Measurements from ENCODE around the gene MYH10. TPM values are rescaled to one million over a fixed set of nuclear protein-coding genes. Genes with fewer than 3 reads are reported as not detected.
A peak's percentile ranks its signal among the peaks of the same experiment; 100 is the strongest.
"Not testable (repeated sequence)": the region's sequence is repeated elsewhere in the genome, so short reads cannot be mapped to it uniquely, and the experiment has no call there.

Gene MYH10
- total RNA-seq, 2 experiments from 2014 or later: 7.7 to 8.1 TPM

DNA sequence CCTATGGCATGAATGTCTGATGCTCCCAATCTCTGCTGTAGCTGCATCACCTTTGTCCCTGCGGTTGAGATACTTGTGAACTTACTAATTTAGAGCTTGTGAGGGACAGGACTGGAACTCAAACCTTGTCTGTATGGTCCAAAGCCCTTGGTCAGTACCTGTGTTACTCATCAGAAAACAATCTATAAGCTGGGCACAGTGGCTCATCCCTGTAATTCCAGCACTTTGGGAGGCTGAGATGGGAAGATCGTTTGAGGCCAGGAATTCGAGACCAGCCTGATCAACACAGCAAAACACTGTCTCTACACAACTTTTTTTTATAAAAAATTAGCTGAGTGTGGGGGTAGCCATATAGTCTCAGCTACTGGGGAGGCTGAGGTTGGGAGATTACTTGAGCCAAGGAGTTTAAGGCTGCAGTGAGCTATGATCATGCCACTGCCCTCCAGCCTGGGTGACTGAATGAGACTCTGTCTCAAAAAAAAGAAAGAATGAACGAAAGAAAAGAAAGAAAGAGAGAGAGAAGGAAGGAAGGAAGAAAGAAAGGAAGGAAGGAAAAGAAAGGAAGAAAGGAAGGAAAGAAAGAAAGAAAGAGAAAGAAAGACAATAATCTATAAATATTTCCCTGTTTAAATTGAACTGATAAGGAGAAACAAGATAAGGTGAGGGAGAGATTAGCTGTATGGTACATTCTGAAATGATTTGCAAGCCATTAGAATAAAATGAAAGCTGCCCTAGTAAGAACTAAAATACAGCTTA lies 31.7 kb upstream of the MYH10 start:
- POLR2A ChIA-PET: interaction anchor here (0.6 kb wide), 1 partner anchor 148 kb away, joined by 5 read pairs; no protein-coding TSS in a partner anchor
- H3K4me3 Mint-ChIP-seq: no peak overlapping the region
- DNase-seq (no peak), ATAC-seq (no peak)
- H3K9me3 Mint-ChIP-seq (ENCODE audit: insufficient read depth): peaks cover 4% of the 10 kb centered on the region
- CTCF ChIA-PET: no interaction called here
- peaks cover 7% of the 10 kb centered on the region for H3K4me1 Mint-ChIP-seq (ENCODE audit: low read depth)
- H3K27me3 Mint-ChIP-seq (ENCODE audit: low read depth): peaks cover 5% of the 10 kb centered on the region
- H3K36me3 Mint-ChIP-seq (ENCODE audit: low read depth): no peaks in the 10 kb centered on the region
- no peak overlapping the region for H3K27ac Mint-ChIP-seq

DNA sequence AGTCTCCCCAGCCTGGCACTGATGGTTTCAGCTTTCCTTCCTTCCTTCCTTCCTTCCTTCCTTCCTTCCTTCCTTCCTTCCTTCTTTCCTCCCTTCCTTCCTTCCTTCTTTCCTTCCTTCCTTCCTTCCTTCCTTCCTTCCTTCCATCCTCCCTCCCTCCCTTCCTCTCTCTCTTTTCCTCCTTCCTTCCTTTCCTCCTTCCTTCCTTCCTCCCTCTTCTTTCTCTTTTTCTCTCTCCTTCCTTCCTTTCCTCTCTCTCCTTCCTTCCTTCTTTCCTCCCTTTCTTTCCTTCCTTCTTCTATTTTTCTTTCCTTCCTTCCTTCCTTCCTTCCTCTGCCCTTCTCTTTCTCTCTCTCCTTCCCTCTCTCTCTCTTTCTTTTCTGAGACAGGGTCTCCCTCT lies 30.2 kb upstream of the MYH10 start:
- H3K9me3 Mint-ChIP-seq (ENCODE audit: insufficient read depth); POLR2A ChIA-PET; H3K36me3 Mint-ChIP-seq (ENCODE audit: low read depth); CTCF ChIA-PET; H3K27me3 Mint-ChIP-seq (ENCODE audit: low read depth); ATAC-seq; DNase-seq; H3K4me3 Mint-ChIP-seq; H3K4me1 Mint-ChIP-seq (ENCODE audit: low read depth): not testable (repeated sequence)
- peak overlapping the region; percentile 26 for H3K27ac Mint-ChIP-seq

DNA sequence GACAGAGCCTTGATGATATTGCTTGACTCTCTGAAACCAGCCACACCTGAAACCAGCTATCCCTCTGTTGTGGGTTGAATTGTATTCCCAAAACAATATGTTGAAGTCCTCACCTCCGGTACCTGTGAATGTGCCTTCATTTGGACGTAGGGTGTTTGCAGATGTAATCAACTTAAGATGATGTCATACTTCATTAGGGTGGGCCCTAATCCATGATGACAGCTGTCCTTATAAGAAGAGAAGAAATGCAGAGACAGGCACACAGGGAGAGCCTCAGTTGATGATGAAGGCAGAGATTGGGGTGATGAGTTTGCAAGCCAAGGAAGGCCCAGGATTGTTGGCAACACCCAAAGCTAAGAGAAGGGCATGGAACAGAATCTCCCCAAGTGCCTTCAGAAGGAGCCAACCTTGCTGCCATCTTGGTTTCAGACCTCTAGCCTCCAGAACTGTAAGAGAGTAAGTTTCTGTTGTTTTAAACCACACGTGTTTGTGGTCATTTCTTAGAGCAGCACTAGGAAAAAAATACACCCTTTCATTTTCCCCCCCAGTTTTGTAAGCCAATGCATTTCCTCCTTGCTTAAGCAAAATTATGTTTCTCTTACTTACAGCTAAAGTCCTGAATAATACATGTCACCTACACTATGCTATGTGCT lies 29.4 kb upstream of the MYH10 start:
- Mint-ChIP-seq H3K9me3 (ENCODE audit: insufficient read depth) (peaks cover 5% of the 10 kb centered on the region), H3K36me3 (ENCODE audit: low read depth) (no peaks in the 10 kb centered on the region), H3K27ac (no peak overlapping the region), H3K4me1 (ENCODE audit: low read depth) (peaks cover 7% of the 10 kb centered on the region), H3K27me3 (ENCODE audit: low read depth) (peaks cover 5% of the 10 kb centered on the region), H3K4me3 (no peak overlapping the region)
- ATAC-seq (no peak), DNase-seq (no peak)
- ChIA-PET CTCF (interaction anchor here (1.1 kb wide), 1 partner anchor 250 kb away, joined by 3 read pairs; no protein-coding TSS in a partner anchor), POLR2A (no interaction called here)

DNA sequence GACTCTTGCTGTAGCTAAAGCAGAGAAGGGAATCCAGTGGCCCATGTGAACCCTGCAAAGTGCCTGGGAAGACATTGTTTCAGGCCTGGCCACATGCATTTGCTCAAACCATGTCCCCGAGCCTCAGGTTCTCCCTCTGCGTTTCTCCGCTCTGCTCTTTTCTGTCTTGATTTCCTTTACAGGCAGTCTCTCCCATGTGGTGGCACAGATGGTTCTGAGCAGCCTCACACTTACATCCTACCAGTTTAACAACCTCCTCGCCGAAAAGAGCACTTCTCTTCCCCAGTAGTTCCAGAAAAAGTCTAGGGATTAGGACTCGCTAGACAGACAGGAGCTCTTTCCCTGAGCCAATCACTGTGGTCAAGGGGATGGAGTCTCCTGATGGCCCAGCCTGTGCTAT lies 28.3 kb upstream of the MYH10 start:
- ChIA-PET POLR2A (no interaction called here), CTCF (no interaction called here)
- H3K4me1 Mint-ChIP-seq (ENCODE audit: low read depth): peaks cover 7% of the 10 kb centered on the region
- no peaks in the 10 kb centered on the region for H3K36me3 Mint-ChIP-seq (ENCODE audit: low read depth)
- peaks cover 3% of the 10 kb centered on the region for H3K27me3 Mint-ChIP-seq (ENCODE audit: low read depth)
- no peak overlapping the region for H3K27ac Mint-ChIP-seq
- DNase-seq: no peak
- peaks cover 5% of the 10 kb centered on the region for H3K9me3 Mint-ChIP-seq (ENCODE audit: insufficient read depth)
- no peak overlapping the region for H3K4me3 Mint-ChIP-seq
- no peak for ATAC-seq

DNA sequence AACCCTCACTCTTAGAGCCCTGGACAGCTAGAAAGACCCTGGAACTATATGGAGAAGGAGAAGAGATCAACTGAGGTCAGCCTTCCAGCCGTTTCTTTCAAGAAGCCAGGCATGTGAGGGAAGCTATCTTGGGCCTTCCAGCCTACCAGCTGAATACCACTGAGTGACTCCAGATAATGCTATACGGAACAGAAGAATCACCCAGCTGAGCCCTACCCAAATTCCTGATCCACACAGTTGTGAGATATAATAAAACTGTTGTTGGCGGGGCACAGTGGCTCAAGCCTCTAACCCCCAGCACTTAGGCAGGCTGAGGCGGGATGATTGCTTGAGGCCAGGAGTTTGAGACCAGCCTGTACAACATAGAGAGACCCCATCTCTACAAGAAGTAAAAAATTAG lies 26.2 kb upstream of the MYH10 start:
- POLR2A ChIA-PET: no interaction called here
- CTCF ChIA-PET: no interaction called here
- Mint-ChIP-seq H3K9me3 (ENCODE audit: insufficient read depth) (peaks cover 5% of the 10 kb centered on the region), H3K27me3 (ENCODE audit: low read depth) (peaks cover 4% of the 10 kb centered on the region), H3K36me3 (ENCODE audit: low read depth) (no peaks in the 10 kb centered on the region), H3K27ac (no peak overlapping the region), H3K4me3 (no peak overlapping the region), H3K4me1 (ENCODE audit: low read depth) (peaks cover 7% of the 10 kb centered on the region)
- no peak for DNase-seq
- ATAC-seq: no peak

DNA sequence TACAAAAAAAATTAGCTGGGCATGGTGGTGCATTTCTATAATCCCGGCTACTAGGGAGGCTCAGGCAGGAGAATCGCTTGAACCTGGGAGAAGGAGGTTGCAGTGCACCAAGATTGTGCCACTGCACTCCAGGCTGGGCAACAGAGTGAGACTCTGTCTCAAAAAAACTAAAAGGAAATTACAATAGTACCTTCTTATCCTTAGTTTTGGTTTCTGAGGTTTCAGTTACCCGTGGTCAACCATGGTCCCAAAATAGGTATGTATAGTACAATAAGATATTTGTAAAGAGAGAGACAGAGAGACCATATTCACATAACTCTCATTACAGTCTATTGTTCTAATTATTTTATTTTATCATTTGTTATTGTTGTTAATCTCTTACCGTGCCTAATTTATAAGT lies 24.3 kb upstream of the MYH10 start:
- ChIA-PET CTCF (no interaction called here), POLR2A (no interaction called here)
- Mint-ChIP-seq H3K4me3 (no peak overlapping the region), H3K27me3 (ENCODE audit: low read depth) (peaks cover 9% of the 10 kb centered on the region), H3K4me1 (ENCODE audit: low read depth) (peaks cover under 1% of the 10 kb centered on the region), H3K9me3 (ENCODE audit: insufficient read depth) (peaks cover 5% of the 10 kb centered on the region), H3K36me3 (ENCODE audit: low read depth) (no peaks in the 10 kb centered on the region), H3K27ac (no peak overlapping the region)
- ATAC-seq: no peak
- no peak for DNase-seq

DNA sequence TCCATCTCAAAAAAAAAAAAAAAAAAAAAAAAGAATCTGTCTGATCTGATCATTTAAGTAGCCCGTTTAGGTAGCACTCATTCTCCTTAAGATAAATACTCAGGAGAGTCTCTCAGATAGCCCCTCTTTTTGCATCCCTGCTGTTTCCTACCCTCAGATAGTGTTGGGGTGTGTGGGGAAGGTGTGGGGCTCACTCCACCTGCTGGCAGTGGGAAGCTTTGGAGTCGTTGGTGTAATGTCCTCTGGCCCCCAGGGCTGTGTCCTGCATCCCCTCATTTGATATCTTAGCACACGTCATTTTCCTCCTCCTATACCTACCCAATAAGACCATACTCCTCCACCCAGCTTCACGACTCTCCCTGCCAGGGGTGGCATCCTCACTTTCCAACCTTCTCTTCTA lies 20.5 kb upstream of the MYH10 start:
- peaks cover 9% of the 10 kb centered on the region for H3K27me3 Mint-ChIP-seq (ENCODE audit: low read depth)
- H3K4me1 Mint-ChIP-seq (ENCODE audit: low read depth): no peaks in the 10 kb centered on the region
- no peak for ATAC-seq
- no peaks in the 10 kb centered on the region for H3K9me3 Mint-ChIP-seq (ENCODE audit: insufficient read depth)
- ChIA-PET CTCF (interaction anchor here (1.3 kb wide), 1 partner anchor 106 kb away, joined by 4 read pairs; no protein-coding TSS in a partner anchor), POLR2A (no interaction called here)
- H3K36me3 Mint-ChIP-seq (ENCODE audit: low read depth): no peaks in the 10 kb centered on the region
- no peak overlapping the region for H3K27ac Mint-ChIP-seq
- no peak overlapping the region for H3K4me3 Mint-ChIP-seq
- no peak for DNase-seq

DNA sequence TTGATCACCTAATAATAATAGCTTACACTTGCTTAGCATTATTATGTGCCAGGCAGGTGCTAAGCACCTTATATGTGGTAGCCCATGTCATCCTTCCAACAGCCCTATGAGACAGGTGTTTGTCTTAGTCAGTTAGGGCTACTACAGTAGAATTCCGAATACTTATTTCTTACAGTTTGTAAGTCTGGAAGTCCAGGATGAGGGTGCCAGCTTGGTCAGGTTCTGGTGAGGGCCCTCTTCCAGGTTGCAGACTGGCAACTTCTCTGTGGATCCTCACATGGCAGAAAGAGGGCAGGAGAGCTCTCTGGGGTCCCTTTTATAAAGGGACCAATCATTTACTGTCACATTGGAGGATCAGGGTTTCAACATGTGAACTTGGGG lies 19.6 kb upstream of the MYH10 start:
- no peaks in the 10 kb centered on the region for H3K4me1 Mint-ChIP-seq (ENCODE audit: low read depth)
- ATAC-seq: no peak
- no peak overlapping the region for H3K4me3 Mint-ChIP-seq
- no peak overlapping the region for H3K27ac Mint-ChIP-seq
- ChIA-PET CTCF (interaction anchor here (1.3 kb wide), 2 partner anchors 105 to 240 kb away, joined by 4 read pairs; no protein-coding TSS in a partner anchor), POLR2A (no interaction called here)
- no peaks in the 10 kb centered on the region for H3K36me3 Mint-ChIP-seq (ENCODE audit: low read depth)
- no peak for DNase-seq
- H3K27me3 Mint-ChIP-seq (ENCODE audit: low read depth): peaks cover 9% of the 10 kb centered on the region
- no peaks in the 10 kb centered on the region for H3K9me3 Mint-ChIP-seq (ENCODE audit: insufficient read depth)

DNA sequence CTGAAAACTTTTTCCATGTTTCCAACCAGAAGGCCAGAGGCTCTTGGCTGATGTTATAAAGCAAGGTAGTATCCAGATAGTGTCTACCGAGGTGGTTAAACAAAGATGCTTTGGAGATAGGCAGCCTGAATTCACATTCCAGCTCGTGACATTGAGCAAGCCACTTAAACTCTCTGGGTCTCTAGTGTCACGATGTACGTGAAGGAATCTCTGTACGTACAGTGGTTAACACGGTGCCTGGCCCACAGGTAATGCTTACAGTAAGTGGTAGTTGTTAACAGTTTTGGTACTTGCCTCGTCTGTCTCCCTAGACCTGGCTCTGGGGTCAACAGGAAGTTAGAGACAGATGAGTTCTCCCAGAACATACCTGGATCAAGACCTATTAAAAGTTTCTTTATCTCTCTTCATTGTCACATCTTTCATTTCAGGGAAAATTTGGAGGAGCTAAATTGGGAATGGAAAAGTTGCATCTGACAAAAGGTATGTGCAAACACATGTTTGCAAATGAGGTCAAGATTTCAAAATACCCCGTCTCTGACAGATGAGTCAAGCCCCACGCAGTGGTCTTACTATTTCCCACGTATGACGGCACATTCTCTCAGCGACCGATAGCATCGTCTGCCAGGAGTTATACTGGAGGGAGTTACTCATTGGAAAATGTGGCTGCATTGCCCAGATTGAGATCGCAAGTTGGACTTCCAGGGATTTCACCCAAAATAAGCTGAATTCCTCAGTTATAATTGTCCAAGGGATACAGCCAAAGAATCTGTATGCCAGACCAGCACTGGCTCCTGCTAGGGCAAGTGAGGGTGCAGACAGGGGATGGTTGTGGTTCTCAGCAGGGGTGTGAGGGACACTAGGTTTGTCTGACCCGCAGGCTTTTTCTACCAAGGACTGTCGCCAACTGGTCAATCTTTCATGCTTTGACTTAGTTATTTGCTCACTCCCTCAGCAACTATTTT lies 18.9 kb upstream of the MYH10 start:
- Mint-ChIP-seq H3K4me1 (ENCODE audit: low read depth) (no peaks in the 10 kb centered on the region), H3K4me3 (no peak overlapping the region), H3K27ac (no peak overlapping the region), H3K9me3 (ENCODE audit: insufficient read depth) (no peaks in the 10 kb centered on the region), H3K27me3 (ENCODE audit: low read depth) (peaks cover 11% of the 10 kb centered on the region), H3K36me3 (ENCODE audit: low read depth) (no peaks in the 10 kb centered on the region)
- ChIA-PET POLR2A (no interaction called here), CTCF (interaction anchor here (1.3 kb wide), 2 partner anchors 104 to 239 kb away, joined by 4 read pairs; no protein-coding TSS in a partner anchor)
- DNase-seq: no peak
- no peak for ATAC-seq

DNA sequence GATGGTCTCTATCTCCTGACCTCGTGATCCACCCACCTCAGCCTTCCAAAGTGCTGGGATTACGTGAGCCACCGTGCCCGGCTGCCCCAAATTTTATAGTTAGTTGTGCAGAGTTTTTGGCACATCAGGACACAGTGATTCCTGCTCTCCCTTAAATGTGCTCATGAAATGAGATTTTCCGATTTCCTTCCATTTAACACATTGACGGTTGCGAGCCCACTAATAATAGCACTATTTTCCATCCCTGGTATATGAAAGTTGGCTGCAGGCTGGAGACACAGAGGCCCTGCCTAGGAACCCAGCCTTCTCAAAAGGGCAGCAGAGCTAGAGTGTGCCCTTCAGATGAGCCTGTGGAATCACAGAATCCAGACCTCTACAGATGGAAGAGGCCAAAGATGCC lies 17.4 kb upstream of the MYH10 start:
- POLR2A ChIA-PET: no interaction called here
- H3K4me1 Mint-ChIP-seq (ENCODE audit: low read depth): no peaks in the 10 kb centered on the region
- no peak overlapping the region for H3K4me3 Mint-ChIP-seq
- H3K9me3 Mint-ChIP-seq (ENCODE audit: insufficient read depth): no peaks in the 10 kb centered on the region
- ATAC-seq (no peak), DNase-seq (no peak)
- H3K27ac Mint-ChIP-seq: no peak overlapping the region
- peaks cover 13% of the 10 kb centered on the region for H3K27me3 Mint-ChIP-seq (ENCODE audit: low read depth)
- CTCF ChIA-PET: no interaction called here
- no peaks in the 10 kb centered on the region for H3K36me3 Mint-ChIP-seq (ENCODE audit: low read depth)

DNA sequence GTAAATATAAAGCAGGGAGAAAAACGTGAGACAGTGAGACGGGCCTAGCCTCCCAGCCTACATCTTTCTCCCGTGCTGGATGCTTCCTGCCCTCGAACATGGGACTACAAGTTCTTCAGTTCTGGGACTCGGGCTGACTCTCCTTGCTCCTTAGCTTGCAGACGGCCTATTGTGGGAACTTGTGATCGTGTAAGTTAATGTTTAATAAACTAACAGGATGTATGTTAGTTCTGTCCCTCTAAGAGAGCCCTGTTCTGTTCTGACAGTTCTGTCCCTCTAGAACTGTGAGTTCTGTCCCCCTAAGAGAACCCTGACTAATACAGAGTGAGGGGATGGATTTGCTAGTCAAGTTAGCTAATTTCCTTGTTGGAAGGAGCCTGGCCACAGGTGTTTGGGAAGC lies 16.7 kb upstream of the MYH10 start:
- ATAC-seq (no peak), DNase-seq (no peak)
- ChIA-PET POLR2A (no interaction called here), CTCF (no interaction called here)
- H3K36me3 Mint-ChIP-seq (ENCODE audit: low read depth): no peaks in the 10 kb centered on the region
- H3K9me3 Mint-ChIP-seq (ENCODE audit: insufficient read depth): no peaks in the 10 kb centered on the region
- H3K27ac Mint-ChIP-seq: no peak overlapping the region
- H3K4me1 Mint-ChIP-seq (ENCODE audit: low read depth): no peaks in the 10 kb centered on the region
- H3K4me3 Mint-ChIP-seq: no peak overlapping the region
- peaks cover 13% of the 10 kb centered on the region for H3K27me3 Mint-ChIP-seq (ENCODE audit: low read depth)

DNA sequence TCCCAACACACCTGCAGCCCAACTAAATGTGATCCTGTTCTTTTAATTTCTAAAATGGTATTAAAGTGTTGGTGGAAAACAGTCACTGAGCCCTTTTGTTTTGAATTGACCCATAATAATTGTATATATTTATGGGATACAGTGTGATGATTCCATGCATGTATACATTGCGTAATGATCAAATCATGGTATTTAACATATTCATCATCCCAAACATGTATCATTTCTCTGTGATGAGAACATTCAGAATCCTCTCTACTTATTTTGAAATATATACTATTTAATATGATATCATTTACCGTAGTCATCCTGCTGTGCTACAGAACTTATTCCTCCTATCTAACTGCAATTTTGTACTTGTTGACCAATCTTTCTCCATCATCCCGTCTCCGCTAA lies 14.0 kb upstream of the MYH10 start:
- Mint-ChIP-seq H3K36me3 (ENCODE audit: low read depth) (no peaks in the 10 kb centered on the region), H3K27ac (no peak overlapping the region), H3K9me3 (ENCODE audit: insufficient read depth) (no peaks in the 10 kb centered on the region), H3K4me1 (ENCODE audit: low read depth) (no peaks in the 10 kb centered on the region), H3K4me3 (no peak overlapping the region), H3K27me3 (ENCODE audit: low read depth) (peaks cover 13% of the 10 kb centered on the region)
- CTCF ChIA-PET: no interaction called here
- DNase-seq: no peak
- no peak for ATAC-seq
- POLR2A ChIA-PET: no interaction called here

Measured in activated CD8-positive, alpha-beta T cell treated with anti-CD3 and anti-CD28 coated beads, Interleukin-2, amount 10 ng/mL, durations not matched to agents 7 days and 5 days (primary cell).